Measurements from ENCODE around the gene SFXN2.
"Not testable (repeated sequence)": the region's sequence is repeated elsewhere in the genome, so short reads cannot be mapped to it uniquely, and the experiment has no call there.

The SFXN2 gene, protein sequence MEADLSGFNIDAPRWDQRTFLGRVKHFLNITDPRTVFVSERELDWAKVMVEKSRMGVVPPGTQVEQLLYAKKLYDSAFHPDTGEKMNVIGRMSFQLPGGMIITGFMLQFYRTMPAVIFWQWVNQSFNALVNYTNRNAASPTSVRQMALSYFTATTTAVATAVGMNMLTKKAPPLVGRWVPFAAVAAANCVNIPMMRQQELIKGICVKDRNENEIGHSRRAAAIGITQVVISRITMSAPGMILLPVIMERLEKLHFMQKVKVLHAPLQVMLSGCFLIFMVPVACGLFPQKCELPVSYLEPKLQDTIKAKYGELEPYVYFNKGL

DNA sequence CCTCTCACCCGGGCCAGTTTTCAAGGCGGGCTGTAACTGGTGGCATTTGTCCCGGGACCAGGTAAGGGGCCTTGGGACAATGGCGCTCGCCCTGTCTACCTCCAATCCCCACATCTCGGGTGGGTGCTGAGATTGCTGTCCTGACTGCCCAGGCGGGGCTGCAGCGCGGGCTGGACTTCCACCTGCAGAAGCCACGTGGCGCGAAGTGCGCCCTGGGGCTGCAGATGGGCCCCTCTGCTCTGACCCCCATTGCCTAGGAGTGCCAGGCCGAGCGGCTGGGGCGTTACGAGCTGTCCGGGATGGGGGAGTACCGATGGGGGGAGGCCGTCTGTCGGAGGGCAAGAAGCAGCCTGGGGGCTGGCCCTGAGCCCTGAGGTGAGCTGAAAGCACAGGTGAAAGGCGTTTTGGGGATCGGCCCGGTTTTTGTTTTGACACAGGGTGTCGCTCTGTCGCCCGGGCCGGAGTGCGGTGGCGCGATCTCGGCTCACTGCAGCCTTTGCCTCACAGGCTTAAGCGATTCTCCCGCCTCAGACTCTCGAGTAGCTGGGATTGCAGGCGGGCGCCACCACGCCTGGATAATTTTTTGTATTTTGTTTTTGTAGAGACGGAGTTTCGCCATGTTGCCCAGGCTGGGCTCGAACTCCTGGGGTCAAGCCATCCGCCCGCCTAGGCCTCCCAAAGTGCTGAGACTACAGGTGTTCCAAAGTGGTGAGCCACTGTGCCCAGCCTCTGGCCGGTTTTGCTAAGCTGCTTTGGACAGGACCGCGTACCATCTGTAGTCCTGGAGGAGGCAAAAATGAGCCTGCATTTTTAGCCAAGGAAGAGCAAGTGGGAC lies at the start of gene SFXN2:
SFXN2 (plus strand) TSS at position 16 of the 835 bp plus-strand sequence. CDS start 12,001 bp downstream, outside the sequence.
- H3K4me1 Mint-ChIP-seq (ENCODE audit: low read depth): peaks cover 40% of the 10 kb centered on the region
- no peaks in the 10 kb centered on the region for H3K9me3 Mint-ChIP-seq
- H3K27ac Mint-ChIP-seq: peak within 1 kb of the TSS; percentile 73
- peak within 1 kb of the TSS; percentile 88 for H3K4me3 Mint-ChIP-seq
- peaks cover 6% of the 10 kb centered on the region for H3K36me3 Mint-ChIP-seq (ENCODE audit: low read depth)
- H3K27me3 Mint-ChIP-seq (ENCODE audit: low read depth): no peaks in the 10 kb centered on the region

DNA sequence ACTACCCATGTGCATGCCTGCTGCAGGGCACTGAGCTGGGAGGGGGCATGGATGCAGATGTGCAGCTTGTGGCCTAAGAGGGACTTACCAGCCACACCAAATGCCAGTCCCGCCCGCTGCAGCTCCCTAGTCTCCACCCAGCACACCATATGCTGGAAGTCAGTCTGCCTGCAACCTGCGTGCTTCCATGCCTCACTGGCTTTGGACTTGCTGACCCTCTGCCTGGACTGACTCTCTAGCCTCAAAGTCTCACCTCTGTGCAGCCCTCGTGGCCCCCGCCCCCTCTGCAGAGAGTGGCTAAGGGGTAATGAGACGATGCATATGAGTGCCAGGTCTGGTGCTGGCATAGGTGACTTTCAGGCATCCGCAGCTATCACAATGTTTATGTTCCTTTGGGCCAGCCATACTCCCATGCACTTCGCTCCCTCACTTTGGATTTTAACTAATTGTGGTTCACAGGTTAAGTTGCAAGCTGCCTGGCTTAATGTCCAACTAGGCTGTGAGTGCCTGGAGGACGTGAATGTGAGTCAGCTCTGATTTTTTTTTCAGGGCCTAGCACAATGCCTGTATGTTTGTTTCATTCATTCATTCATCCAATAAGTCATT lies 48.4 kb upstream of the SFXN2 start:
- H3K4me3 Mint-ChIP-seq: no peak overlapping the region
- H3K27me3 Mint-ChIP-seq (ENCODE audit: low read depth): no peaks in the 10 kb centered on the region
- no peak overlapping the region for H3K27ac Mint-ChIP-seq
- no peaks in the 10 kb centered on the region for H3K9me3 Mint-ChIP-seq
- H3K36me3 Mint-ChIP-seq (ENCODE audit: low read depth): no peaks in the 10 kb centered on the region
- H3K4me1 Mint-ChIP-seq (ENCODE audit: low read depth): peaks cover 14% of the 10 kb centered on the region

DNA sequence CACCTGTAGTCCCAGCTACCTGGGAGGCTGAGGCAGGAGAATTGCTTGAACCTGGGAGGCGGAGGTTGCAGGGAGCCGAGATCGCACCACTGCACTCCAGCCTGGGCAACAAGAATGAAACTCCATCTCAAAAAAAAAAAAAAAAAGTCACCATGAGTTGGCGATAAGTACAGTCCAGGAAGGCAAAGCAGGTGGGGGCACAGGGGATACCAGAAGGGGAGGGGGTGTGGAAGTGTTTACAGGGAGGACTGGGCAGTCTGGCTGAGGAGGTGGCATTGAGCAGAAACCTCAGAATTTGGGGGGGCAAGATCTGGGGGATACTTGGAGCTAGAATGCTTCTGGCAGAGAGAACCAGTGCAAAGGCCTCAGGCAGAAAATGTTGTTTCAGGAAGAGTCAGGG lies 47.0 kb upstream of the SFXN2 start:
- H3K9me3 Mint-ChIP-seq; H3K4me3 Mint-ChIP-seq; H3K27ac Mint-ChIP-seq; H3K27me3 Mint-ChIP-seq (ENCODE audit: low read depth); H3K4me1 Mint-ChIP-seq (ENCODE audit: low read depth); H3K36me3 Mint-ChIP-seq (ENCODE audit: low read depth): not testable (repeated sequence)

DNA sequence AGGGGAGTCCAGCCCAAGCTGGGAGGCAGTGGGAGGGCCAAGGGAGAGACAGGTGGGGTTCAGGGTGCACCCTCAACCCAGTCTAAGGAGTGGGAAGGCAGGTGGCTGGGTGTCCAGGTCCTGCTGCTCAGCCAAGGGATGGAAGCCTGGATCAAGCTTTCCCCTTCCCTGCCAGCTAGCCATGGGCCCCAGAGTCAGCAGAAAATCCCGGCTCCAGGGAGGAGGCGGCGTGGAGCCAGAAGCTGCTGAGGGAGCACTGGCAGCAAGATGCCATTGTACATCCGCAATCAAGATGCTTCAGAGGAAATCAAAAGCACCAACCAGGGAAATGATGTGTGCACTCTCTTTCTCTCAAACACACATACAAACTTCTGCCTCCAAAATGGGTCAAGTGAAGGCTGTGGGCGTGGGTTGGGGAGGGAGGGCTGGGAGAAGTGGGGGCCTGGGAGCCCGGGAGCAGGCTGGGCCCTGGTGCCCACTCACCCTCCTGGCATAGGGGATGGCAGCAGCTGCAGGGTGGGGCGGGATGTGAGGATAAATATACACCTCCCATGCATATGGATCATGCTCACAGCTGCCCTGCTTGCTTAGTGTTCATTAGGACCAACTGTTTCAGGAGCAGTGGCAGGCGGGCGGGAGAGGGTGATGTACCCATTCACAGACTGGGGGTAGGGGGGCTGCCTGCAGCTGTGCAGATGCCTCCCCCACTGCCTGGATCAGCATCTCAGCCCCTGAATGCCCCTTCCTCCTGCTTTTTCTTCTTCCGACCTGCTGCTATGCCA lies 45.9 kb upstream of the SFXN2 start:
- Mint-ChIP-seq H3K4me3 (no peak overlapping the region), H3K36me3 (ENCODE audit: low read depth) (no peaks in the 10 kb centered on the region), H3K27me3 (ENCODE audit: low read depth) (no peaks in the 10 kb centered on the region), H3K4me1 (ENCODE audit: low read depth) (peaks cover 6% of the 10 kb centered on the region), H3K9me3 (no peaks in the 10 kb centered on the region), H3K27ac (no peak overlapping the region)

DNA sequence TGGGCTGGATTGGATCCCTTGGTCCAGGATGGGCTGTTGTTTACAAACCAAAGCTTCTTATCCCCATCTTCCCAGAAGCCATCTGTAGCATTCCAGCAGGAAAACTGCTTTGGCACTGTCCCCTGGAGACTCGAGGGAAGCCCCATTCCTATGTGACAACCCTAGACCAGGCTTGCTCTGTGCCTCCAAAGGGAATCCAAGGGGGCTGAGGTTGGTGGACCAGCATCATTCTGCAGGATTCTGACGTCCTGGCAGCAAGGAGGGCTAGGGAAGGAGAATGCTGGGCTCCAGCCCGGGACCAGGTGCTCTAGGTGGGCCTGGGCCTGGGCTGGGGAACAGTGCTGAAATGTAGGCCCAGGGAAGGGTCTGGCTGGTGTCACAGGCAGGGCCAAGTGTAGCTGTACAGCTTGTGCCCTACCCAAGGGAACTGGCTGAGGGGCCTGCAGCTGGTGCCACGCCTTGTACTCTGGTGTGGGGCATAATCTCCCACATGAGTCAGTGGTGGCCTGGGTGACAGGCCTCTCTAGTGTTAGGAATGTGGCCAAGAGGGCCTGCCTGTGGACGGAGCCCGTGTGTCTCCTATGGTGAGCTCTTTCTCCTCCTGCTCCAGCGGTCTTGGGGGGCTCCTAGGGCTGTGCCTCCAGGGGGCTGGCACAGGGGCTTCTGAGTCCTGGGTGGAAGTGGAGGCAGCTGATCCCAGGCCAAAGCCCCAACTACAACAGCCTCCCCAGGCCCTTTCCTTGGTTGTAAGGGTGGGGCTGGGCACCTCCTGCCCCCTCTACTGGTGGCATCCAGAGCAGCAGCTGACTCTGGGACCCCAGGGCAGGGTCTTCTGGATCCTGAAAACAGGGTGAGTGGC lies 45.0 kb upstream of the SFXN2 start:
- no peaks in the 10 kb centered on the region for H3K9me3 Mint-ChIP-seq
- no peaks in the 10 kb centered on the region for H3K27me3 Mint-ChIP-seq (ENCODE audit: low read depth)
- H3K4me3 Mint-ChIP-seq: no peak overlapping the region
- peaks cover 14% of the 10 kb centered on the region for H3K4me1 Mint-ChIP-seq (ENCODE audit: low read depth)
- H3K36me3 Mint-ChIP-seq (ENCODE audit: low read depth): no peaks in the 10 kb centered on the region
- H3K27ac Mint-ChIP-seq: no peak overlapping the region

DNA sequence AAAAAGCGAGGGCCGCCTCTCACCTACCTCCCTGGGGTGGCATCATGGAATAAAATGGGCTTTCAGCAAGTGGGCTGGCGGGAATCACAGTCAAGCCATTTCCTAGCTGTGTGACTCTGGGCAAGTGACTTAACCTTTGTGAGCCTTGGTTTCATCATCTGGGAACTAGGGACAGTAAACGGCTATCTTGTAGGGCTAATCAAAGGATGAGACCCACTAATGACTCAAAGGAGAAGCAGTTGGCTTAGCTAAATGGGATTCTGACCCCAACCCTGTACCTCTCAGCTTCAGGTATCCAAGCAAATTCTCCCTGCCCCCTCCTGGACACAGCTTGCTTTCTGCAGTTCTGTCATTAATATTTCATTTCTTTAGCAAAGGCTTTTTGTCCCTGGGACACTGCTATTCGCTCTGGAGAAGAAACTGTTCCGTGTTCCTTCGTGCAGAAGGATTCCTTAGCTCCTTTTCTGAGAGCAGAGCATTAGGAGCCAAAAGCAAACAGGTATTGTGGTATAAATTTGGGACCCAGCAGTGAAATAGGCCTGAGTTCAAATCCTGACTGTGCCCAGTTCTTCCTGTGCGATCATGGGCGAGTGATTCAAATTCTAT lies 44.3 kb upstream of the SFXN2 start:
- Mint-ChIP-seq H3K9me3 (no peaks in the 10 kb centered on the region), H3K4me3 (no peak overlapping the region), H3K36me3 (ENCODE audit: low read depth) (no peaks in the 10 kb centered on the region), H3K27ac (no peak overlapping the region), H3K27me3 (ENCODE audit: low read depth) (no peaks in the 10 kb centered on the region), H3K4me1 (ENCODE audit: low read depth) (peaks cover 22% of the 10 kb centered on the region)

DNA sequence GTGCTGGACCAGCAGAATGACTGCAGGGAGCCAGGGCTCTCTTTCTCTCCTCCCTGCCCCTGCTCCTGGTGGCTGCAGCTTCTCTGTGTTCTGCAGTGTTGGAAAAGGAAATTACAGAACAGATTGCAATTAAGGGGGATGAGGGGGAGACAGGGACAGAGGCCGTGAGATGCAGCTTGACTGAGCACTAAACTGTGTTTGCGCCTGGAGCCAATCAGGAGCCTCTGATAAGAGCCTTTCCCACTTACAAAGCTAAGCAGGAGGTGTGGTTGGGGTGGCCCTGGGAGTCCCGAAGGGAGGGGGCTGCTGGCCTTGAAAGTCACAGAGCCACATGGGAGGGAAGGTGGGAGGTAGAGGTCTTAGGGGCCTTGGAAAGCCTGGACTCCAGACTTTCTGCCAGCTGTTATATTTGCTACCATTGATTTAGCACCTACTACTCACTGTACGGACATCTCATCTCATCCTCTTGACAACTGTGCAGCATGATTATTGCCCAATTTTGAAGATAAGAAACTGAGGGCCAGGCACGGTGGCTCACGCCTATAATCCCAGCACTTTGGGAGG lies 43.5 kb upstream of the SFXN2 start:
- Mint-ChIP-seq H3K36me3 (ENCODE audit: low read depth) (no peaks in the 10 kb centered on the region), H3K9me3 (no peaks in the 10 kb centered on the region), H3K27ac (no peak overlapping the region), H3K4me1 (ENCODE audit: low read depth) (peaks cover 21% of the 10 kb centered on the region), H3K27me3 (ENCODE audit: low read depth) (no peaks in the 10 kb centered on the region), H3K4me3 (no peak overlapping the region)

DNA sequence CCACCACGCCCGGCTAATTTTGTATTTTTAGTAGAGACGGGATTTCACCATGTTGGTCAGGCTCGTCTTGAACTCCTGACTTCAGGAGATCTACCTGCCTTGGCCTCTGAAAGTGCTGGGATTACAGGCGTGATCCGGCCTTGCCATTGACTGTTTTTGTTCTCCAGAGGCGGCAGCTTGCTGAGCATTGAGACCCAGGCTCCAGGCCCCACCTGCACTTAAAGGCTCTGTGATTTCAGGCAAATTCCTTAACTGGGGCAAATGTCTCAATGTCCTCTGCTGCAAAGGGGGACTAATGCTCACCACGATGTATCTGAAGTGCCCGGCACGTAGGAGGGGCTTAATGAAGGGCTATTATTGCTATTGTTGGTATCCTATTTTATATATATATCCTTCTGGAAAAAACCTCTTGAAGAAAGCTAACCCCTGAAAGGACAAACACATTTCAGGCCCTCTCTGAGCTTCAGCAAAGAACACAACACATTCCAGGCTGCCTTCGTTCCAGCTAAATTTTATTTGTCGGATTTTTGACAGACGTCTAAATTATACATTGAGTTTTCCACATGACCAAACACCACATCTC lies 41.1 kb upstream of the SFXN2 start:
- Mint-ChIP-seq H3K36me3 (ENCODE audit: low read depth) (peaks cover under 1% of the 10 kb centered on the region), H3K27ac (peak overlapping the region; percentile 77), H3K4me1 (ENCODE audit: low read depth) (peaks cover 20% of the 10 kb centered on the region), H3K9me3 (no peaks in the 10 kb centered on the region), H3K27me3 (ENCODE audit: low read depth) (no peaks in the 10 kb centered on the region), H3K4me3 (peak overlapping the region; percentile 78)

DNA sequence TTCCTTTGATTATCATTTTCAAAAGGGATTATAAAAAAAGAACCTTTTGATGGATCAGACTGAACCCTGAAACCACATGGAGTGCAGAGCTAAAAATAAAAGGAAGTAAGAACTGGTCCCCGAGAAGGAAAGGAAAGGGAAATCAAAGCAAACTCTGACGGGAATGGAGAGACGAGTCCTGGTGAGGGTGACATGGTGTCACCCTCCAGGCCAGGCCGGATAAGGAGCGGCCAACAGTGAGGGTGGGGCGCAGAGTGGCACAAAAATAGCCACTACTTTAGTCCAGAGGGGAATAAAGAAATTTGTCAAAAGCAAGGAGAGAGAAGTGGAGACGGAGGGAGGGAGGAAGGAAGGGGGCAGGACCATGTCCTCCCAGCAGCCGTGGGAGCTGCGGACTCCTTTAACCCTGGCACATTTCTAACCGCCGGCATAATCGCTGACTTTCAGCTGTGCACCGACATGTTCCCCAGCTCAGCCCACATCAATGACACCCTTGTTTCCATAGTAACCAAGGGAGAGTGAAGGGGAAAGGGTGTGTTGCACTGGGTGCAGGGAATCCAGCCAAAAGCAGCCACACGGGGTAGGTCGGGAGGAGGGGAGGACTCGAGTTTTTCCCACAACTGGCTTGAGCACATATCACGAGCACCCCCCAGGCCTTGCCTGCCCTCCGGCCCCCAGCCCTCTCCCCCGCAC lies 40.5 kb upstream of the SFXN2 start:
- H3K27me3 Mint-ChIP-seq (ENCODE audit: low read depth): no peaks in the 10 kb centered on the region
- H3K4me1 Mint-ChIP-seq (ENCODE audit: low read depth): peaks cover 23% of the 10 kb centered on the region
- H3K4me3 Mint-ChIP-seq: peak overlapping the region; percentile 78
- H3K9me3 Mint-ChIP-seq: no peaks in the 10 kb centered on the region
- peak overlapping the region; percentile 77 for H3K27ac Mint-ChIP-seq
- H3K36me3 Mint-ChIP-seq (ENCODE audit: low read depth): peaks cover 3% of the 10 kb centered on the region

DNA sequence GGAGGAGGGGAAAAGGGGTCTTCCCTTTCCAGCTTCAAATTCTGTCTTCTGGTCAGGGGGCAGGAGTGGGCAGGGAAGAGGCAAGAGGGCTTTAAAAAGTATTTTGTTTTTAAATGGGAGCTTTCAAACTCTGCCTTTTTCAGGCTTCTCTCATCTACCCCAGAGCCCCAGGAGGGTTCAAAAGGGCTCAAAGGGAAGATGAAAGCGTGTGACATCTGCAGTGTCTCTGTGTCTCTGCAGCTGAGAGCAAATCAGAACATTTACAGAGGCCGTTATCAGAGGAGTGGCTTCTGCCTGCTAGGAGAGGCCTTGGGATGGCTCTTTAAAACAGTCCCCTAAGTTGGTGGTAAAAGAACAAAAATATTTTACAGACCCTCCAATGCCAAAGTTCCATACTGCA lies 39.9 kb upstream of the SFXN2 start:
- H3K4me3 Mint-ChIP-seq: no peak overlapping the region
- no peaks in the 10 kb centered on the region for H3K27me3 Mint-ChIP-seq (ENCODE audit: low read depth)
- H3K9me3 Mint-ChIP-seq: no peaks in the 10 kb centered on the region
- peaks cover 3% of the 10 kb centered on the region for H3K36me3 Mint-ChIP-seq (ENCODE audit: low read depth)
- H3K4me1 Mint-ChIP-seq (ENCODE audit: low read depth): peaks cover 24% of the 10 kb centered on the region
- peak overlapping the region; percentile 41 for H3K27ac Mint-ChIP-seq

DNA sequence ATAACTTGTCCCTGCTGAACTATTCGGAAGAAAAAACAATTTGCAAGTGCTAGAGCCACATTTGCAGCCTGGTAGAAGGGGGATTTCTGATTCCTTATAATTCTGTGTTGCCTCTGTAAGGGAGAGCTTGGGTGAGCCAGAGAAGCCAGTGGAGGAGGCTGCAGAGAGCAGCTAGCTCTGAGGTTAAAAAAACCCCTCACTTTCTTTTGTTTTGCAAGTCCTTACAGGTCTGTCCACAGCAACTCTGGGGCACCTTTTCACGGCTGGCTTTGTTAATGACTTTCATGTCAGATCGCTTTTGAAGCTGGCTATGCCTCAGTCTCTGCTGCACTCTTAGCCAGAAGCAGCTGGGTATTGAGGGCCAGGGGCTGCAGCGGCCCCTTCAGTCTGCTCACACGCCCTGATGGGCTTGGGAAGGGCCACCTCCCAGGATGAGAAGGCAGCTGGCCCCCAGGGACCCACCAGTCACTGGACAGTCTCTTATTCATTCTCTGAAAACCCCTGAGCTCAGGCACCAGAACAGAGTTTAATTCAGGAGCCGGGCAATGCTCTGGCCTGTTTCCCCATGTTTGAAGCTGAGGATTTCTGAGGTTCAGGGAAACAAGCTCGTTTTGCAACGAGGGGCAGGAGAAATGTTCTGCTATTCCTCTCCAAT lies 39.3 kb upstream of the SFXN2 start:
- peaks cover 3% of the 10 kb centered on the region for H3K36me3 Mint-ChIP-seq (ENCODE audit: low read depth)
- no peaks in the 10 kb centered on the region for H3K27me3 Mint-ChIP-seq (ENCODE audit: low read depth)
- H3K27ac Mint-ChIP-seq: peak overlapping the region; percentile 41
- H3K4me1 Mint-ChIP-seq (ENCODE audit: low read depth): peaks cover 24% of the 10 kb centered on the region
- H3K9me3 Mint-ChIP-seq: no peaks in the 10 kb centered on the region
- H3K4me3 Mint-ChIP-seq: no peak overlapping the region

Measured in T-helper 1 cell treated with Interleukin-12 subunit alpha and Interleukin-12 subunit beta and Interleukin-4 antibody, amounts not matched to agents 30 μg/mL and 1 μg/mL, for 36 hours (primary cell).